Heart right ventricle (tissue), 16 donors: ENCODE measurements around the gene FREM1. TPM values are rescaled to one million over a fixed set of nuclear protein-coding genes. Genes with fewer than 3 reads are reported as not detected.

Experiments
- ATAC-seq, 8 donors: fragments of 200-7000 bp; cut with Tn5 transposase; one replicate each; pipeline ENCODE4 v1.9.1; 2020; ENCODE audit warnings: mild to moderate bottlenecking in 8 of 8, moderate library complexity in 8 of 8, moderate number of reproducible peaks in 1 of 8
- DNase-seq, 2 donors: peaks; one replicate each; pipeline ENCODE4 v3.0.0-alpha.2; 2020
- H3K27ac ChIP-seq, 10 donors: fragments of 200-600 bp; sonication (generic) in 2 of 10; one replicate each; pipeline versions ENCODE4 v1.5.0 to v1.8.0; 2020 to 2022; ENCODE audit warnings: mild to moderate bottlenecking in 3 of 10
- H3K27me3 ChIP-seq, 7 donors: fragments of 200-600 bp; one replicate each; pipeline ENCODE4 v1.8.0; 2021 to 2022; ENCODE audit warnings: mild to moderate bottlenecking in 2 of 7
- H3K36me3 ChIP-seq, 9 donors: fragments of 200-600 bp; sonication (generic) in 1 of 9; one replicate each; pipeline versions ENCODE4 v1.5.0 to v1.8.0; 2020 to 2022; ENCODE audit warnings: mild to moderate bottlenecking in 2 of 9
- H3K4me1 ChIP-seq, 9 donors: fragments of 200-600 bp; sonication (generic) in 1 of 9; one replicate each; pipeline versions ENCODE4 v1.5.0 to v1.8.0; 2020 to 2022; ENCODE audit warnings: mild to moderate bottlenecking in 4 of 9
- H3K4me3 ChIP-seq, 10 donors: fragments of 200-600 bp; sonication (generic) in 2 of 10; one replicate each; pipeline versions ENCODE4 v1.5.0 to v1.8.0; 2020 to 2022; ENCODE audit warnings: mild to moderate bottlenecking in 7 of 10, moderate library complexity in 2 of 10
- H3K9me3 ChIP-seq, 11 donors: fragments of 200-600 bp in 10 of 11; sonication (generic) in 2 of 11; one replicate each; pipeline versions ENCODE4 v1.5.0 to v1.8.0; 2013 to 2022; ENCODE audit warnings: mild to moderate bottlenecking in 2 of 11, control low read depth in 1 of 11, moderate library complexity in 1 of 11
- WGBS, 2 donors: extraction: QIAGEN DNeasy Blood & Tissue Kit; methylation state at CpG; one replicate each; pipeline ENCODE4 v1.1.7; 2013; ENCODE audit warnings: inconsistent platforms in 1 of 2; 5-methylcytosine and 5-hydroxymethylcytosine counted together
- intact Hi-C, 10 donors: fragments of 100-400 bp; cut with DNase I; formaldehyde crosslinking; loops; one replicate each; pipeline versions ENCODE4 v1.11.1 to v1.14.2; 2022
- polyA plus RNA-seq, 2 donors: library from polyadenylated mRNA; stranded (reverse); fragments of 200-250 nt; gene quantifications; one replicate each; pipeline ENCODE4 v1.2.3, GENCODE V29; 2013
- total RNA-seq, 10 donors: library from RNA; stranded (reverse); fragmentation: NEBNext Ultra II Directional in 3 of 10; extraction: Animal tissue kit (Norgen Biotek cat#: 25700) in 3 of 10; gene quantifications; one replicate each; pipeline versions ENCODE4 v1.2.1 to v1.2.4, GENCODE V29; 2021 to 2023
- TF ChIP-seq, protein P1 (sequence below), 9 donors: fragments of 200-600 bp; sonication (generic) in 2 of 9; IDR thresholded peaks; one replicate each; pipeline versions ENCODE4 v1.5.0 to v1.8.0; 2021 to 2022; ENCODE audit warnings: antibody characterized with exemption in 9 of 9, mild to moderate bottlenecking in 5 of 9, moderate library complexity in 1 of 9
- donor health status: Arrhythmogenic right ventricular cardiomyopathy.
- donor health status: ischemic (EF 13 %, LVEDD 7.1; RV severe dilation, severe dysfunction).
- donor health status: healthy with polysubstance abuse.
- donor health status: DM: no; HTN: yes; CAD: no.
- donor health status: DM: no; HTN: no; CAD: no.
- donor health status: ischemic (EF 25% LVEDD 6.9; RV normal size, moderate dysfunction).
- donor health status: ischemic (EF 25% LVEDD 5.7; RV mildly dilated, moderate dysfunction).
- donor health status: healthy.
- donor health status: DM: yes; HTN: yes; CAD: no.
- donor health status: Ischemic cardiomyopathy.
- donor health status: ischemic (EF 35%, LVEDD 5.7; RV mildly dilated, moderate dysfunction).
- donor health status: nonischemic (EF 11% LVEDD 7.7; RV severe dilation, severe dysfunction).
- donor health status: DM: yes; HTN: yes; CAD: no.
- donor health status: PGD.
- donor health status: ischemic (EF 29% LVEDD 5.4; RV normal size, mild dysfunction).
- donor health status: nonischemic (EF 23%, LVEDD 6.1; RV moderate dilation, normal function).

The FREM1 gene
- total and polyA plus RNA-seq, 12 donors, result 0.59 to 5.9 (median 3.1) TPM

DNA sequence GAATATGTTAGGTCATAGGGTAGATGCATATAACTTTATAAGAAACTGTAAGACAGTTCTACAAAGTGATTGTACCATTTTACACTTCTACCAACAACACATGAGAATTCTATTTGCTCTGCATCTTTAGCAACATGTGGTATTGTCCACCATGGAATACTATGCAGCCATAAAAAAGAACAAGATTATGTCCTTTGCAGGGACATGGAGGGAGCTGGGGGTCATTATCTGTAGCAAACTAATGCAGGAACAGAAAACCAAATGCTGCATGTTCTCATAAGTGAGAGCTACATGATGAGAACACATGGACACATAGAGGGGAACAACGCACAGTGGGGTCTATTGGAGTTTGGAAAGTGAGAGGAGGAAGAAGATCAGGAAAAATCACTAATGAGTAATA lies 165.5 kb downstream of the FREM1 start:
- intact Hi-C loops, result no loop called here
- Histone ChIP-seq H3K4me3 (no peak overlapping the region), H3K4me1 (peaks cover 0 to 3% (median 0%) of the 10 kb centered on the region in 9 donors), H3K27me3 (no peaks in the 10 kb centered on the region), H3K27ac (no peak overlapping the region), H3K36me3 (peaks cover 0 to 17% (median 0%) of the 10 kb centered on the region in 9 donors), H3K9me3 (no peaks in the 10 kb centered on the region)
- no peak for DNase-seq
- TF ChIP-seq, protein P1, sequence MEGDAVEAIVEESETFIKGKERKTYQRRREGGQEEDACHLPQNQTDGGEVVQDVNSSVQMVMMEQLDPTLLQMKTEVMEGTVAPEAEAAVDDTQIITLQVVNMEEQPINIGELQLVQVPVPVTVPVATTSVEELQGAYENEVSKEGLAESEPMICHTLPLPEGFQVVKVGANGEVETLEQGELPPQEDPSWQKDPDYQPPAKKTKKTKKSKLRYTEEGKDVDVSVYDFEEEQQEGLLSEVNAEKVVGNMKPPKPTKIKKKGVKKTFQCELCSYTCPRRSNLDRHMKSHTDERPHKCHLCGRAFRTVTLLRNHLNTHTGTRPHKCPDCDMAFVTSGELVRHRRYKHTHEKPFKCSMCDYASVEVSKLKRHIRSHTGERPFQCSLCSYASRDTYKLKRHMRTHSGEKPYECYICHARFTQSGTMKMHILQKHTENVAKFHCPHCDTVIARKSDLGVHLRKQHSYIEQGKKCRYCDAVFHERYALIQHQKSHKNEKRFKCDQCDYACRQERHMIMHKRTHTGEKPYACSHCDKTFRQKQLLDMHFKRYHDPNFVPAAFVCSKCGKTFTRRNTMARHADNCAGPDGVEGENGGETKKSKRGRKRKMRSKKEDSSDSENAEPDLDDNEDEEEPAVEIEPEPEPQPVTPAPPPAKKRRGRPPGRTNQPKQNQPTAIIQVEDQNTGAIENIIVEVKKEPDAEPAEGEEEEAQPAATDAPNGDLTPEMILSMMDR (IDR thresholded peaks at IDR 0.05), result no peak
- 98 to 100% methylated on average over 1 of the region's 1 CpG for WGBS, 2 donors
- ATAC-seq, result no peak

DNA sequence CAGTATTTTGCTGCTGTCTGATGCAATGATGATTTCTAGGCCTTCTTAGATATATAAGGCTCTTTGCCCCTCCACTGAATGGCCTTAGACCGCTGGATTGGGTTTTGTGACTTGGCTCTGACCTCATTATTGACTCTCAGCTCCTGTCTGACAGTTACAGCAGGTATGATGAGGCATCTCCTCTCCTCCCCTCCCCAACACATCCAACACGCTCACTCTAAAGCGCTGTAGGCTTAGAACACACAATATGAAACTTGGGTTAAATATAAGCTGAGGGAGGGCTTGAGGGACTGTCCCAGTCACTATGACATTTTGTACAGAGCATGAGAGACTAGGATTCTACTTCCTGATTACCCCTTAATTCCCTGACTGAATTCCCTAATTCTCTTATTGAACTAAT lies 168.9 kb downstream of the FREM1 start:
- Histone ChIP-seq H3K4me3 (no peak overlapping the region), H3K36me3 (peaks cover 0 to 13% (median 0%) of the 10 kb centered on the region in 9 donors), H3K27me3 (no peaks in the 10 kb centered on the region), H3K4me1 (no peaks in the 10 kb centered on the region), H3K27ac (no peak overlapping the region), H3K9me3 (no peaks in the 10 kb centered on the region)
- 89 to 94% methylated on average over 3 of the region's 3 CpGs for WGBS, 2 donors
- DNase-seq (no peak), ATAC-seq (no peak)
- TF ChIP-seq, protein P1 (IDR thresholded peaks at IDR 0.05), result no peak
- intact Hi-C loops, result no loop called here

DNA sequence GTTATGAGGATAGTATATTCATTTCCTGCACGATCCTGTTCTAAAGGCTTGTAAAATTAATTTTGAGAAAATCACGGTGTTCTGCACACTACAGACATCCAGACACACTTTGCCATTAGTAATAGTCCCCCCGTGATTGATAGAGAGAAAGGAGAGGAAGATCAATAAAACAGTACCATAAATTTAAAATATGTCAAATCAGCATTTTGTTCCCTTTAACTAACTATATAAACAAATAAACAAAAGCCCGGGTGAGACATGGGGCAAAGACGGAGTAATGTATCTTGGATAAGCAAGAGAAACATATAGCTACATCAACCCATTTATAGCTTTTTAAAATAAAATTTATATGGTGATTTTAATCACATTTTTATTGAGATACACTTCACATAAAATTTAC lies 177.1 kb downstream of the FREM1 start:
- Histone ChIP-seq H3K4me1 (no peaks in the 10 kb centered on the region), H3K4me3 (no peak overlapping the region), H3K27me3 (no peaks in the 10 kb centered on the region), H3K27ac (no peak overlapping the region), H3K36me3 (peaks cover 0 to 5% (median 0%) of the 10 kb centered on the region in 9 donors), H3K9me3 (no peaks in the 10 kb centered on the region)
- no peak for ATAC-seq
- 94 to 95% methylated on average over 5 of the region's 5 CpGs for WGBS, 2 donors
- intact Hi-C loops, result no loop called here
- TF ChIP-seq, protein P1 (IDR thresholded peaks at IDR 0.05), result no peak
- DNase-seq, result no peak

DNA sequence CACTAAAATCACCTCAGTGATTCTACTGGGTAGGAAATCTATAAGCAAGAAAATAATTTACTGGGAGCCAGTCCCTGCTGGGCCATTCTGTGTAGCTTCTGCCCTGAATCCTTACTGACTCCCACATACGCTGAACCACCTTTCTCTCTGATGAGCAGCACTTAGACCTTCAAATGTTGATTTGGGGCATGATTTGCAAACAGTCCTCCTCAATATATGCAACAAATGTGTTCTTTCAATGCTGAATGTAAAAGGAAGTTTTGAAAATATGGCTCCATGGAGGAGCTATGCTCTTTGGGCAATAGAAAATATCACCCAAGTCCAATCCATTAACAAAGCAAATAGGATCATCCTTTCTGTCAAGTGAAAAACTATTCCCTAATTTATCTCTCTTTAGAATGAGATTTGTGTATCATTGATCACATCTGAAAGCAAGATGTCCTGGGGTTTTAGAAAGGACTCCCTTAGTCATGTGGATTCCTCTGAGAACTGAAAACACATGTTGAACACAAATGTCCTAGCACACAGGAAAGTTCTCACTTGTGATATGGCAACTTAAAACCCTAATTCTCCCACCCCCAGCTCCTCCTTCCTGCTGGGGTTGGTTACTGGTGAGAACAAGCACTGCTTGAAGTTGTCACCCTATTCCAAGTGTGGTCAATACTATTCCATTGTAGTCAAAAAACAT lies 178.8 kb downstream of the FREM1 start:
- H3K4me1 ChIP-seq, result no peaks in the 10 kb centered on the region
- H3K4me3 ChIP-seq, result no peak overlapping the region
- H3K9me3 ChIP-seq, result no peaks in the 10 kb centered on the region
- no peak for ATAC-seq
- intact Hi-C loops, result no loop called here
- H3K36me3 ChIP-seq, result peaks cover 0 to 4% (median 0%) of the 10 kb centered on the region in 9 donors
- no peak overlapping the region for H3K27ac ChIP-seq
- TF ChIP-seq, protein P1 (IDR thresholded peaks at IDR 0.05), result no peak
- H3K27me3 ChIP-seq, result no peaks in the 10 kb centered on the region
- no peak for DNase-seq
- WGBS, 2 donors, result 97 to 98% methylated on average over 1 of the region's 1 CpG
